HuH-7.5 (cell line): Measurements from ENCODE around the gene HIF3A.

Source experiments
- DNase-seq: peaks from one replicate; pipeline ENCODE4 v3.0.0; 2011; ENCODE audit warnings: low spot score

The HIF3A gene

DNA sequence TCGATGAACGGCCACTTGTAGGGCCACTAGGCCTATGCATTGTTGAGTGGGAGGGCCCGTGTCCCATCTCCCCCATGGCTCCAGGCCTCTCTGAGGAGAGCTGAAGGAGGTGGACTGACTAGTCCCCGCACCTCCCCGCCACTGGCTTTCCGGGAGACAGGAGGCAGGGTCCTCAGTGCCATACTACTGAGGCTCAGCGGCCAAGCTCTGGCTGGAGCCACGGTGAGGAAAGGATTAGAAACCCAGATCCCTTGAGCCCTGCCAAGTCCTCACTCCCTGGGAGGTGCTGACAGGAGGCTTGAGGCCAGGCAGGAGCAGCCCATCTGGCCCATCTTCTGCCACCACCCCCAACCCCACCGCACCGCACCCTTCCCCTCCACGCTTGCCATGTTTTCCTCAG lies 87.6 kb downstream of the HIF3A start:
- no peak for DNase-seq

DNA sequence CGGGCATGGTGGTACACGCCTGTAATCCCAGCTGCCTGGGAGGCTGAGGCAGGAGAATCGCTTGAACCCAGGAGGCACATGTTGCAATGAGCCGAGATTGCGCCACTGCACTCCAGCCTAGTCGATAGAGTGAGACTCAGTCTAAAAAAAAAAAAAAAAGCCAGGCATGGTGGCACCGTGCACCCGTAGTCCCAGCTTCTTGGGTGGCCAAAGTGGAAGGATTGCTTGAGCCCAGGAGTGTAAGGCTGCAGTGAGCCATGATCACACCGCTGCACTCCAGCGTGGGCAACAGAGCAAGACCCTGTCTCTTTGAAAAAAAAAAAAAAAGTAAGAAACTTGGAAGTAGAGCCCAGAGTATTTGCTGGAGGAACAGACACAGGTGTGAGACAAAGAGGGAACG lies 88.8 kb downstream of the HIF3A start:
- DNase-seq = no peak

DNA sequence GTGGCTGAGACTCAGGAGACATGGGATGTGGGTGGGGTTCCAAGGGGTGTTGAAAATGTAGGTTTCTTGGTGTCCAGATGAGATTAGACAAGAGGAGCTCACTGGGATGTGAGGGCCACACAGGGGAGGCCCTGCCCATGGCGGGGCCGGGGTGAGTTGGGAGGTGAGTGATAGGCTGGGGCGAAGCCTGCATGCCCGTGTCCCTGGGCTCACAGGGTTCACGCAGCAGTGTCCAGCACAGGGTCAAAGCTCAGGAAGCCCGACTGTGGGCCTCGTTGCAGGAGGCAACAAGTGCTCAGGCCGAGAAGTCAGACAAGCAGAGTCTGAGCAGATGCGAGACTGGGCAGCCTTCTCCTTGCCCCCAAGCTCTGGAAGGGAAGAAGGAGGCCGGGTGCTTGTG lies 89.3 kb downstream of the HIF3A start:
- no peak for DNase-seq

DNA sequence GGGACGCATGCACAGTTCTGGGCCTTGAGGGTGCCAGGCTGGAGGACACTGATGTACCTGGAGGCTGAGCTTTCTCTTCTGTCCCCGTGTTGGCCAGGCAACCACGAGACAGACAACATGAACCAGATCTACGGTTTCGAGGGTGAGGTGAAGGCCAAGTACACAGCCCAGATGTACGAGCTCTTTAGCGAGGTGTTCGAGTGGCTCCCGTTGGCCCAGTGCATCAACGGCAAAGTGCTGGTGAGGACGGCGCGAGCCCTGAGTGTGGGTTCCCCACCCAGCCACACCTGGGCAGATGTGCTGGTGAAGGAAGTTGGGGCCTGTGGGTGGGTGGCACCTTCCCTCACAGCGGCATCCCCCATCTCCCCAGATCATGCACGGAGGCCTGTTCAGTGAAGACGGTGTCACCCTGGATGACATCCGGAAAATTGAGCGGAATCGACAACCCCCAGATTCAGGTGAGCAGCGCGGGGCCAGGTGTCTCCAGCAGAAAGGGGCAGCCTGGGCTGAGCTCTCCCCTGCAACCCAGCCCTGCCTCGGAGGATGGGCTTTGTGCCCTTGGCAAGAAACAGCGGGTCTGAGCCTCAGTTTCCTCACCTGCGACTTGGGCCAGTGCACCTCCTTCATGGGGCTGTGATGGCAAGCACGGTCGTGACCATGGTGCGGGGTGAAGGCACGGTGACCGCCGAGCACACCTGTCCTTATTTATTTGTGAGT lies 90.3 kb downstream of the HIF3A start:
- DNase-seq = no peak

DNA sequence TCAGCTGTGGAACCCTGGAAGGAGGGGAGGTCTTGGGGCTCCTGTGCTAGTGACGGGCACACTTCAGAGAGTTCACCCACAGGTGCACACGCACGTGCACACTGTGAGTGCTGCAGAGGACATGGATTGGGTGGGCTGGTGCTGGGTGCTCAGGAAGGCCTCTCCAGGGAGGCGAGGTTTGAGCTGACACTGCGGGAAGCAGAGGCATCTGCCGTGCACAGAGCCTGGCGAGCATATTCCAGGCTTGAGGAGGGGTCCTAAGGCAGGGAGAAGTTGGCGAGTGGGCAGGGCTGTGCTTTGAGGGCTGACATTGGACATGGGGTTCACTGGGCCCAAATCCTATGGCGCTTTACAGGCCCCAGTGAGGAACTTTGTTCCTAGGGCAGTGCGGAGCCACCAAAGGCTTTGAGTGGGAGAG lies 90.9 kb downstream of the HIF3A start:
- no peak for DNase-seq

- DNase-seq = no peak
These were observed 91.7 kb downstream of the HIF3A start for GRCh38 chr19:46388311-46389095.

DNA sequence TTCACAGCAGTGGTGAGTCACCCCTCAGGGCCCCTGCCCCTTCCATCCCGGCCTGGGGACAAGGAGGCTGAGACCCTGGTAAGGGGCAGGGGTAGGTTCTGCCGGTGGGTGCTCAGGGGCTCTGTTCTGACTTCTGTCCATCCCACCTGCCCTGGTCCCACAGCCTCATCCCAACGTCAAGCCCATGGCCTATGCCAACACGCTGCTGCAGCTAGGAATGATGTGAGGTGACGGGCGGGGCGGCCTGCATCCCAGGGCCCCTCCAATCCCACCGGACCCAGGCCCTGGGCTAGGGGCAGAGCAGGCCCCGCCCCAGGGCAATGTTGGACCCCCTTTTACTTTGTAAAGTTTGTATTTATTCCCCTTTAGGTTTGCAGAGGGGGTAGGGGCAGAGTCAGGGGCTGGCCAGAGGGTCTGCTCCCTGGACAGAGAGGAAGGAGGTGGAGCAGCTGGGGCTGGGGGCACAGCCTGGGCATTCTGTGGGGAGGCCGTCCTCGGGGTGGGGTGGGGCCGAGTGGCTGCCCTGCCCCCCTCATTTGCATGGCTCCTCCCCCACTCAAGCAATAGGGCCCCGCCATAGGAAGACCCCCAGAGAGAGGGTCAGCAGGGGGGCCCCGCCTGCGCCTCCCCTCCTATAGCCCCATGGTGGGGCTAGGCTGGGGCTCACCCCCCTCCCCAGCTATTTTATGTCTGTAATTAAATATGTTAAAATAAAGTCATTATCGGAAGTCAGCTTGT lies 93.4 kb downstream of the HIF3A start:
- no peak for DNase-seq

DNA sequence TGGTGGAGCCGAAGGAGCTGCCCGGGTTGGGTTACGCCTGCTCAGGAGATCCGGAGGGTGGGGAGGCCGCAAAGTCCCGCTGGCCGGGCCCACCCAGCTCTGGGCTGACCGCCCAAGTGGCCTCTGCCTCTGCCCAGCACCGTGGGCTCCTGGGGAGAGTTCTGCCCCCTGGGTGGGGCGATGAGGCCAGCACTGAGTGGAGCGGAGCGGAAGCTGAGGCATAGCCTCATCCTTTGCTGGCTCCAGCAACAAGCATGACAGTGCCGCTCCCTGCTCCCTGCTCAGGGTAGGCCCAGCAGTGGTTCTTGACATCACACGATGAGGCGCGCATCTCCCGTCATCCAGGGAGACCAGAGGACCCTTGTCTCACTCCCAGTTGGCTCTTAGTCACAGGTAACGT lies 94.0 kb downstream of the HIF3A start:
- no peak for DNase-seq

GRCh38 chr19:46391296-46392251 lies 94.7 kb downstream of the HIF3A start:
- DNase-seq = no peak

DNA sequence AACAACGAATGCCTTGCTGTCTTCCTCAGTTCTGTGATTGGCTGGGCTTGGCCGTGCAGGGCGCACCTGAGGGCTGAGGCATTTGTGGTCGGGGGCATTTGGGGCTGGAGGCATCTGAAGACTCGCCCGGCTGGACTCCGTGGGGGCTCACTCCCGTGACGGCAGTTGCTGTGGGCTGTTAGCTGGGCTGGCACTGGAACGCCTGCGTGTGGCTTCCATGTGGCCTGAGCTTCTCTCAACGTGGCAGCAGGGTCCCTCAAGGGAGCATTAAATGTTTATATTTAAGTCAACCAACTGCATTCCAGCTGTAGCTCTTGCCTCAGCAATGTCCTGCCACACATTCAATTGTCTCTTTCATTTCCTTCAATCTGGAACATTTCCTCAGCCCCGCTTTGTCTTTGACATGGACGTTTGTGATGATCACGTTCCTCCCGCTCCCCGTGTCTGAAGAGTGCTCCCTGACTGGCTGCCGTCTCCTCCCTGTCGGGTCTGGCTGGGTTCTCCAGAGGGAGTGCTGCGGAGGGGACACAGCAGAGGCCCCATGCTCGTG lies 95.5 kb downstream of the HIF3A start:
- no peak for DNase-seq

DNA sequence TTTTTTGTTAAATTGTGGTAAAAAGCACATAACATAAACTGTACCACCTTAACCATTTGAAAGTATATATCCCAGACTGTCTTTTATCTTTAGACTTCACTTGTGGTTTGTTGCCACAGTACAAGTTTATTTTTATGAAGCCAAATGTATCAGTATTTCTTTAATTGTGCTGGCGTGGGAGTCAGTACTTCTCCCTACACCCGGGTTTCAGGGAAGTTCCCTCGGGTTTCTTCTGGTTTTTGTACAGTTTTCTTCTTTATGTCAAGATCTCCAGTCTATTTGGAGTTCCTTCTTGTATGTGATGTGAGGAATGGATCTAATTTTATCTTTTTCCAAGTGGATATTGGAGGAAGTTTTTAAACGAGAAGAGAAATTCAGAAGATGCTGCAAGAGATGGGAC lies 96.0 kb downstream of the HIF3A start:
- no peak for DNase-seq
